GM12878 (cell line): ENCODE measurements around the gene LDLRAD3. TPM values are rescaled to one million over a fixed set of nuclear protein-coding genes. Genes with fewer than 3 reads are reported as not detected.

Experiments used
- ATAC-seq: fragments of 200-7000 bp; cut with Tn5 transposase; 3 replicates; pipeline ENCODE4 v1.9.1; 2020; ENCODE audit warnings: mild to moderate bottlenecking, moderate library complexity
- BruUV-seq: library from RNA; stranded (reverse); fragments of 400-500 nt; replicated peaks from 2 replicates; lab custom pipeline; 2021; lab: Mats Ljungman, UMichigan
- CTCF ChIA-PET: fragments of 300-600 bp; sonication (Branson Sonifier 250); formaldehyde crosslinking; extraction: SDS; loops from one replicate; lab custom pipeline; 2021; ENCODE audit warnings: inconsistent platforms; lab: Yijun Ruan, JAX
- POLR2A ChIA-PET: fragments of 350-600 bp; formaldehyde crosslinking; extraction: SDS; loops from one replicate; lab custom pipeline; 2021; ENCODE audit warnings: inconsistent platforms; lab: Charles Lee
- RAD21 ChIA-PET: fragments of 300-600 bp; sonication (Branson Sonifier 250); formaldehyde crosslinking; loops from one replicate; lab custom pipeline; 2023; ENCODE audit warnings: antibody characterized with exemption; ENCODE audit not compliant: unreplicated experiment; lab: Charles Lee
- SMC1A ChIA-PET: fragments of 300-600 bp; sonication (Branson Sonifier 250); formaldehyde crosslinking; loops from one replicate; lab custom pipeline; 2023; ENCODE audit not compliant: unreplicated experiment, uncharacterized antibody; lab: Charles Lee
- DNase-seq: peaks from one replicate; pipeline ENCODE4 v3.0.0-alpha.2; 2011; ENCODE audit warnings: low read depth, low spot score
- FAIRE-seq: peaks from 3 replicates; lab custom pipeline; 2011; peaks lifted over from hg19 to GRCh38; lab: Jason Lieb, UNC
- H2AFZ ChIP-seq: 2 replicates; pipeline ENCODE4 v1.6.0; 2011; ENCODE audit warnings: low read depth, low read length, control low read depth; ENCODE audit not compliant: control insufficient read depth
- H3K27ac ChIP-seq: 2 replicates; pipeline ENCODE4 v1.5.1; 2011; ENCODE audit warnings: control low read depth; ENCODE audit not compliant: control insufficient read depth, insufficient read depth
- H3K27me3 ChIP-seq, 2 experiments: replicated peaks in 1 of 2; 2 replicates each; pipeline versions ENCODE4 v1.6.0 to v1.6.1; 2011; ENCODE audit warnings: low read length in 1 of 2; ENCODE audit not compliant: control insufficient read depth in 2 of 2, insufficient read depth in 2 of 2
- H3K36me3 ChIP-seq, 2 experiments: 2 replicates each; pipeline ENCODE4 v1.5.1; 2011; ENCODE audit warnings: low read length in 1 of 2; ENCODE audit not compliant: control insufficient read depth in 2 of 2, insufficient read depth in 2 of 2
- H3K4me1 ChIP-seq: 2 replicates; pipeline ENCODE4 v1.6.1; 2011; ENCODE audit warnings: mild to moderate bottlenecking, low read length, moderate library complexity, mixed read lengths; ENCODE audit not compliant: control insufficient read depth, insufficient read depth
- H3K4me2 ChIP-seq: 2 replicates; pipeline ENCODE4 v1.6.0; 2011; ENCODE audit warnings: control low read depth; ENCODE audit not compliant: control insufficient read depth, insufficient read depth
- H3K4me3 ChIP-seq: fragments of 200-600 bp; sonication (generic); 2 replicates; pipeline ENCODE4 v1.5.1; 2016
- H3K79me2 ChIP-seq: 2 replicates; pipeline ENCODE4 v1.6.0; 2011; ENCODE audit warnings: low read length; ENCODE audit not compliant: control insufficient read depth, insufficient read depth
- H3K9ac ChIP-seq: 2 replicates; pipeline ENCODE4 v1.8.0; 2011; ENCODE audit warnings: low read length, control low read depth, mixed read lengths; ENCODE audit not compliant: control insufficient read depth, insufficient read depth
- H3K9me3 ChIP-seq: replicated peaks from 3 replicates; pipeline ENCODE4 v1.5.1; 2011; ENCODE audit warnings: mild to moderate bottlenecking, low read length; ENCODE audit not compliant: control insufficient read depth, insufficient read depth
- H4K20me1 ChIP-seq: 2 replicates; pipeline ENCODE4 v1.6.0; 2011; ENCODE audit not compliant: control insufficient read depth, insufficient read depth
- FOXM1 ChIP-seq: IDR thresholded peaks from 2 replicates; pipeline ENCODE4 v1.6.1; 2012; ENCODE audit warnings: low read depth, mild to moderate bottlenecking, inconsistent platforms, low read length, moderate library complexity
- GATAD2B ChIP-seq: fragments of 450-650 bp; conservative IDR thresholded peaks from 2 replicates; pipeline ENCODE4 v1.6.1; 2017; ENCODE audit warnings: low read depth, mild to moderate bottlenecking, moderate library complexity
- HDGF ChIP-seq: fragments of 450-650 bp; IDR thresholded peaks from 2 replicates; pipeline ENCODE4 v1.6.1; 2016; ENCODE audit warnings: antibody characterized with exemption
- IRF4 ChIP-seq: IDR thresholded peaks from 2 replicates; pipeline ENCODE4 v1.6.1; 2011; ENCODE audit warnings: low read depth, low read length
- NFIC ChIP-seq: IDR thresholded peaks from 2 replicates; pipeline ENCODE4 v1.6.1; 2012; ENCODE audit warnings: low read depth, mild to moderate bottlenecking, inconsistent platforms, low read length, moderate library complexity
- POLR2AphosphoS5 ChIP-seq: IDR thresholded peaks from 2 replicates; pipeline ENCODE4 v1.6.1; 2011; ENCODE audit warnings: mild to moderate bottlenecking, low read length, inconsistent platforms
- RCOR1 ChIP-seq: conservative IDR thresholded peaks from 2 replicates; pipeline ENCODE4 v1.6.1; 2012; ENCODE audit warnings: low read depth, low read length, improper control_type of control experiment
- RFX5 ChIP-seq: IDR thresholded peaks from 2 replicates; pipeline ENCODE4 v1.6.1; 2011; ENCODE audit warnings: low read depth, low read length, improper control_type of control experiment
- SMC3 ChIP-seq: IDR thresholded peaks from 2 replicates; pipeline ENCODE4 v1.6.1; 2011; ENCODE audit warnings: low read length, improper control_type of control experiment, borderline replicate concordance
- STAT1 ChIP-seq: fragments of 450-650 bp; conservative IDR thresholded peaks from 2 replicates; pipeline ENCODE4 v1.6.1; 2014; ENCODE audit warnings: antibody characterized with exemption, mild to moderate bottlenecking
- WGBS: methylation state at CpG from one replicate; pipeline ENCODE4 v1.1.6; 2016; ENCODE audit warnings: low lambda C conversion rate; ENCODE audit not compliant: insufficient replicate concordance, insufficient coverage; ENCODE audit errors: missing lambda C conversion rate; 5-methylcytosine and 5-hydroxymethylcytosine counted together
- in situ Hi-C: fragments of 300-500 bp; cut with MboI; formaldehyde crosslinking; loops from 9 replicates; pipeline ENCODE4 v1.14.3; 2018; ENCODE audit warnings: mixed read lengths
- intact Hi-C: fragments of 100-400 bp; cut with micrococcal nuclease; formaldehyde crosslinking; loops from one replicate; pipeline ENCODE4 v1.14.2; 2022; ENCODE audit not compliant: unreplicated experiment
- polyA plus RNA-seq, 11 experiments: library from polyadenylated mRNA; depleted of rRNA in 4 of 11; unstranded in 6 of 11; stranded (reverse) in 5 of 11; fragments of >200 nt; fragmentation: Nextera tagmentation in 4 of 11; fragmentation: Illumina TruSeq in 1 of 11; extraction: Ambion mirVana in 4 of 11; extraction: Trizol in 1 of 11; gene quantifications; 1 replicate in 1 of 11; 2 replicates in 10 of 11; pipeline versions ENCODE4 v1.2.1 to v1.2.3, GENCODE V29; 2011 to 2016; ENCODE audit warnings: inconsistent platforms in 2 of 11, missing spikeins in 2 of 11, low read depth in 1 of 11
- total RNA-seq, 4 experiments: library from RNA; depleted of rRNA in 3 of 4; stranded (reverse); fragments of >200 nt in 3 of 4; fragmentation: Illumina TruSeq in 1 of 4; extraction: Trizol in 1 of 4; gene quantifications; 2 replicates each; pipeline versions ENCODE4 v1.2.1 to v1.2.3, GENCODE V29; 2013 to 2021

Gene LDLRAD3
- total and polyA plus RNA-seq, 10 of the 15 experiments (the other 5 are each of a cell fraction or from before 2014, with no cell fraction given), result 2.5 to 17.2 (median 10.7) TPM

GRCh38 chr11:36216061-36216615 lies 272.3 kb downstream of the LDLRAD3 start:
- ATAC-seq (no peak), FAIRE-seq (no peak), DNase-seq (no peak)
- Histone ChIP-seq H3K4me1 (no peaks in the 10 kb centered on the region), H3K79me2 (no peaks in the 10 kb centered on the region), H2AFZ (no peak overlapping the region), H3K27me3 (no peaks in the 10 kb centered on the region), H3K4me2 (no peak overlapping the region), H3K4me3 (no peak overlapping the region), H3K9me3 (peaks cover 2% of the 10 kb centered on the region; the same call in 1 of the 3 replicates), H3K36me3 (no peaks in the 10 kb centered on the region), H3K9ac (no peak overlapping the region), H3K27ac (no peak overlapping the region), H4K20me1 (no peaks in the 10 kb centered on the region)
- ChIA-PET SMC1A (interaction anchor here (0.8 kb wide), 1 partner anchor 12 kb away, joined by 3 read pairs; no protein-coding TSS in a partner anchor), CTCF (interaction anchor here (0.6 kb wide), 1 partner anchor 9 kb away, joined by 3 read pairs; no protein-coding TSS in a partner anchor), RAD21 (no interaction called here), POLR2A (interaction anchor here (0.6 kb wide), 1 partner anchor 156 kb away, joined by 4 read pairs; no protein-coding TSS in a partner anchor)
- in situ Hi-C loops, result no loop called here
- 11% methylated on average over 3 of the region's 3 CpGs for WGBS
- intact Hi-C loops, result no loop called here
- BruUV-seq, result no TSS peak
- no peak for TF ChIP-seq HDGF
- TF ChIP-seq STAT1, result no peak
- TF ChIP-seq FOXM1, result no peak
- TF ChIP-seq SMC3, result no peak
- TF ChIP-seq GATAD2B, result no peak
- TF ChIP-seq RFX5, result no peak
- TF ChIP-seq IRF4, result no peak
- TF ChIP-seq POLR2AphosphoS5, result no peak
- no peak for TF ChIP-seq NFIC
- TF ChIP-seq RCOR1, result no peak
